ENCODE data around the gene JARID2.

JARID2 gene

DNA sequence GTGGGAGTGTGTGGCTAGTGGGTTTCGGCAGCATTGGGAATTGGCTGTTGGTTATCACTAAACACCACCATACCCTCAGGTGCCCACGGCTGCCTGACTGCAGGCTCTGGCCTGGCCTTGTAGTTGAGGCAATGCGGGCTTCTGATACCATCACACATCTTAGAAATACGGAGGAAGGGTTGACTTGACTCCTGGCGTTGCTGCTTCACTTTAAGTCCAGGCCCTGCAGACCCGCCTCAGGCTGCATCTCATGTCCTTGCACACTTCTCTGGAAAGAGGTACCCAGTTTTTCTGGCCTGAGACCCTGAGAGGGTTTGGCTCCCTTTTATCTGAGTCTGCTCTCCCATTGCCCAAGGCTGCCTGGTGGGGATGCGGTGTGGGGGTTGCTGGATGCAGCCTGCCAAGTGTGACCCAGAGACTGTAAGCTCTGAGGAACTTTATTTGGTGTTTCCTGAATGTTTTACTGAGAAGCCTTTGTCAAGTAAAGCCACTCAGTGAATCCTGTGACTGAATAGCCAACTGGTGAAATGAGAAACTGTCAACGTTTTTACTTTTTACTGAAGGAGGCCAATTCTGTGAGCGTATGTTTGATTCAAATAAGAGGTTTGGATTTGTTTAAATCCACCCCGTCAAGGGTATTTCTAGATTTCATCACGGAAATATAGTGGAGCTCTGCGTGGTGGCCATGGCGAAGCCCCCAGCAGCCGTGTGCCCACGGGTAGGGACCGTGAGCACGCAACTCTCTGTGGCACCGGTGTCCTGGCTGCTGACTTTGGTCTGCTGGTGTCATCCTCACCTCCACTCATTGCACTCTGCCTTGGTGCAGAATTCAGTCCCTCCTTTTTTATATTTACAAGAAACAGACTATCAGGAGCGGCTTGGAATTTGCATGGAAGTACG is 256.8 kb downstream of the JARID2 start:
- no peak for DNase-seq (ENCODE audit: low read depth in 4 of 4, low spot score in 1 of 4)

GRCh38 chr6:15503346-15503680 is 257.4 kb downstream of the JARID2 start:
- no peak for DNase-seq (ENCODE audit: low read depth in 4 of 4, low spot score in 1 of 4)

DNA sequence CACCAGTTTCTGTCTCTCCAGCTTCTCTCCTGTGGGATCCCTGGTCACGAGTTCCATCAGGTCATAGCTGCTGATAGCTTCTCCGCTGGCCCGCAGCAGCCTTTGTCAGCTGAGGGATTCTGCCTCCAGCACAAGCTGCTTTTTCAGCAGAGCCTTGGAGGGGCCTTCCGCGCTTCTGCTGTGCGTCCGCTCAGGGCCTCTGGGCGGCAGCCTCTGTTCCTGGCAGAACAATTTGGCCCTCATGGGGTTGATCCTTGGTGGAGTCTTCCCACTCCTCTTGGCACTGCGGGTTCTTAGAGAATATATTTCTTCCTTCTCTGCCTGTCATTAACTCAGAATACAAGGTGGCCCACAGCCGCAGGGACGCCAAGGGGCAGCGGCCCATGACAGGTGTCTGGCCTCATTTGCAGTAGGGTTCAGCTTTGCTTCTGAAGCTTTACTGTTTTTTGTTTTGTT is 258.2 kb downstream of the JARID2 start:
- DNase-seq (ENCODE audit: low read depth in 4 of 4, low spot score in 1 of 4) = no peak

GRCh38 chr6:15504581-15505350 is 258.9 kb downstream of the JARID2 start:
- DNase-seq (ENCODE audit: low read depth in 4 of 4, low spot score in 1 of 4) = no peak

DNA sequence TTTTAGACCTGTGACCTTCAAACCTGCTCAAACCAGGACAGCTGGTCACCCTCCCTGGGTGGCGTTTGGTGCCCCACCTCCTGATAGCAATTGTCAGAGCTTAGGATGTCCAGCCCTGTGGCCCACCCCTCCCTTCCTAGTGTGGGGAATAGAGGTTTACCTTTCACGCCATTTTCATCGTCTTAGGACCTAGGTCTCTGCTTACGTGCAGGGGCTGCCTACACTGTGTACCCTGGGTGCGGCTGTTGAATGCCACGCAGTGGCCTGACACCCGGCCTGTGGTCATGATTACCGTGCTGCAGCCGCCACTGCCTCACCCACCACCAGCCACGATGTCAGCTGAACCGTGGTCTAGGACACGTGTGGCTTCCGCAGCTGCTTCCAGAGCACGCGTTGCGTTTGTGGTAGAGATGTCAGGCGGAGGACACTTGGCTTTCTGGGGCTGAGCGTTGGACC is 259.6 kb downstream of the JARID2 start:
- no peak for DNase-seq (ENCODE audit: low read depth in 4 of 4, low spot score in 1 of 4)

GRCh38 chr6:15506066-15506465 is 260.2 kb downstream of the JARID2 start:
- DNase-seq (ENCODE audit: low read depth in 4 of 4, low spot score in 1 of 4) = no peak

- DNase-seq (ENCODE audit: low read depth in 4 of 4, low spot score in 1 of 4) = no peak
Measured at GRCh38 chr6:15507221-15507620, 261.4 kb downstream of the JARID2 start.

- no peak for DNase-seq (ENCODE audit: low read depth in 4 of 4, low spot score in 1 of 4)
Measured at GRCh38 chr6:15507746-15508145, 261.9 kb downstream of the JARID2 start.

DNA sequence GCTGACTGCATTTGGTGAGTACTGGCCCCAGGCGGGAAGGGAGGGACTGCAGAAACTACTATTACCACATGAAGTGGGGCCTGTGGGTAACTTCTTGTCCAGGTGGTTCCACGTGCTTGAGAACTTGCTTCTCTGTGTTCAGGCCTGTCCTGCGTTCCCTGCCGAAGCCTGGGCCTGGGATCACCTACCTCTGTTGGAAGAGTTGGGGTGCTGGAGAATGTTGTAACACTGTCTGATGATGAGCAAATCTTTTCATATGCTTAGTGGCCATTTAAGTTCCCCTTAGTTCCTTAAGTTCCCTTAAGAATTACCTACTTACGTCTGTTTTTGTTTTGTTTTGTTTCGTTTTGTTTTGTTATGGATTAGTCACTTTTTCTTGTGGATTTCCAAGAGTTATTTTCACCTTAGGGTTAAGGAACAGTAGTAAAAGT is 262.6 kb downstream of the JARID2 start:
- DNase-seq (ENCODE audit: low read depth in 4 of 4, low spot score in 1 of 4) = no peak

DNA sequence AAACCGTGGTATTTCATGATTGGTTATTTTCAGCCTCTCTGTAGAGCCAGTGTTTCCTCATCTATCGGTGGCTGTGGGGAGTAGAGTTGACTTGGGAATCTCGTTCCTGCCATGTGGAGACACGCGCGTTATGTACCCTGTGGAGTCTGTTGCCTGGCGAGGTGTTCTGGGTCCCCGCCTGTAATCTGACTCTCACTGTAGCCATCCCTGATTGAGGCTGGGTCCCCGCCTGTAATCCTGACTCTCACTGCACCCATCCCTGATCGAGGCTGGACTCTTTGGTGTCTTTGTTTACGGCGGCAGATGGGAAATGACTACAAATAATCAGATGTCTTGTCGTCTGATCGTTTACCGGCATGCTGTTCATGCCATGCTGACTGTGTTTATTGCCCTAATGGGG is 263.1 kb downstream of the JARID2 start:
- DNase-seq (ENCODE audit: low read depth in 4 of 4, low spot score in 1 of 4) = no peak

DNA sequence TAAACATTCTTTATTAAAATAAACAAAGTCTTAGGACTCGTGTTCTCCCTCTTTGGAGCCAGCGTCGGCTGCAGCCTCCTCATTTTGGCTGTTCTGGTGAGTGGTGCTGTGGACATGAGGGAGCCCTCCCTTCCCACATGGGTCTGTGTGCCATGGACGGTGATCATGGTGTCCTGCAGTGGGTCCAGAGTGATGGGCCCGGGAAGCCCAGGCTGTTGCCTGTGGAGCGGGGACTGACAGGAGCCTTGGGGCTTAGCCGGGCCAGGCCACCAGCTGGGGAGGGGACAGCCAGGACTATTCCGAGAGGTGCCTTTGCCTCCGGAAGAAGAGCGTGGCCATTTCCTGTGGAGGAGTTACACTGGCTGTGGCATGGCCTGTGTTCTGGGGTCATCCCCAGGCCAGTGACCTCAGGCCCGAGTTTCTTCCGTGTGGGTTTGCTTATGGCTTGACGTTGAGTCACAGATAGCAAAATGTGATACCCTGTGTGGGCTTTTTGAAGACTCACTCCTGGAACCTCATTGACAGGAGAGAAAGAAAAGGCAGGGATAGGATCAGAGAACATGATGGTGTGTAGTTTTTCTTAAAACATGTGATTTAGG is 263.6 kb downstream of the JARID2 start:
- DNase-seq (ENCODE audit: low read depth in 4 of 4, low spot score in 1 of 4) = no peak

DNA sequence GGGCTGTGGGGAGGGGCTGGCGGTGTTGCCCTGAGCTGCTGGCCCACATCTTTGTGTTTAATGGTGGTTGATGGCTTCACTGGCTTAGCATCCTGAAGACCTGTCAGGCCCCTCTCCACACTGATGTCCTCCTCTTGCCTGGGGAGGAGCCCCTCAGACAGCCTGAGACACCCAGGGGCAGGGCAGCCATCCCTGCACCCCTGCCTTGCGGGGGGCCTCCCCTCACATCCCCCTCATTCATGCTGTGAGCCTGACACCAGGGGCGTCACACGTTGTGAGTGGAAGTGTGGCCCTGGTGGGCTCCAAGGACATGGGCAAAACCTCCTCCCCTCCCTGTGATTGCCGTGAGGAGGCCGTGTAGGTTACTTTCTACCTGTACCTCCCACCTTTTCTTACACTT is 264.3 kb downstream of the JARID2 start:
- no peak for DNase-seq (ENCODE audit: low read depth in 4 of 4, low spot score in 1 of 4)

DNA sequence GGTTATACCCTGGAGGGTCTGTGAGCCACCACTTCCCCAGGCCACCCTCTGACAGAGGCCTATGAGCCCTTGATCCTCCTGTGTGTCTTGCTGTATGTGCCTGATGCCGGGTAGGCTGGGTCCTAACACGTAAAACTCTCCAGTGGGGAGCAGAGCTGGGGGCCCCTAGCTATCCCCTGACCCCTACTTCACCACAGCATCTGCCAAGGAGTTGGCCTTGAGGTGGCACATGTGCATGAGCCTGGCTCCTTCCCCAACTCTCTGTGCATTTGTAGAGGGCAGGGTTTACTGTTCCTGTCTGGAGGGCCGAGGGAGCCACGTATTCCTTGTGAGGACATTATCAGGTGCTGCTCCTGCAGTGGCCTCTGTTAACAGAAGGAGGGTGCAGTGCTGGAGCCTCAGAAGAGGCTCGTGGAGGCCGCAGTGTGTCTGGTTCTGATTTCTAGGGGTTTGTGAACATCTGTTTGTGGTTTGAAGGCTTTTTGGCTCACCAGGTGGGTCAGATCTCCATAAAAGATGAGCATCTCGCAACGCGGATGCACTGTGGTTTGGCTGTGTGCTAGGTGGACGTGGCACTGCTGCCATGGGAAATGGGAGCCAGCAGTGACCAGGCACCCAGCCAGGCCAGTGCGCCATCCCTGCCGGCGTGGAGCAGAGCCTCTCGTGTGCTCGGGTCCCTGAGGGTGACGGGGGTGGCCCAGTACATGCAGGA is 264.8 kb downstream of the JARID2 start:
- no peak for DNase-seq (ENCODE audit: low read depth in 4 of 4, low spot score in 1 of 4)

DNA sequence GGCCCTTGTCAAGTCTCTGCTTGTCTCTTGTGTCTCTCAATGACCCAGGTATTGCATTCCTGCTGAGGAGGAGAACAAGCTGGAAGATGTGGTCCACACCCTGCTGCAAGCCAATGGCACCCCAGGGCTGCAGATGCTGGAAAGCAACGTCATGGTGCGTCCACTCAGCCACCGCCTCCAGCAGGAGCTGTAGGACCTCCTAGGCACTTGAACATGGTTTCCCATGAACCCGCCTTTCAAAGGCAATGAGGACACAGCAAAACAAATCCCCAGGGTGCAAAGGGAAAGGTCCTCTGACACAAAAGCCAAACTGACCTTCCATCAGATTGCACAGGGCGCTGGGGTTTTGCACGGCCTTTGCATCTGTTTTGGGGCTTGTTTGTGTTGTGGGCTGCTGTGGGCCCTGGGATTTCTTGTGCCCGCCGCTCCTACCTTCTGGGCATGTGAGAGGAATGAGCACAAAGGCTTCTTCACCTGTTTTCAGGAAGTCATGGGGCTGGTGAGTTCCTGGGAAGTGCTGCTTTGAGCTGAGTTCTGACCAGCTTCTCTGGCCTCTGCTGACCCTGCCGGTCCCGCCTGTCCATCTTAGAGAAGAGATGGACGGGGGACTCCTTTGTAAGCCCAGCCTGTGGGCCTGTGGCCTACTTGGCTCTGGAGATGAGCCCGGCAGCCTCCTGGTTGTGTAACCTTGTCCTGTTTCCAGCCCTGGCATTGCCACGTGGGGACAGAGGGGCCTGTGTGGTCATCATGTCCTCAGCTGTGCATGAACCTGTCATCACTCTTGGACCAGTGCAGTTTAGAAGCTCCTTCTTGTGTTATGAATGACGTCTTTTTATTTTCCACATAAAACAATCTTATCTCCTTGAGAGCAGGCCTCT is 265.6 kb downstream of the JARID2 start:
- no peak for DNase-seq (ENCODE audit: low read depth in 4 of 4, low spot score in 1 of 4)

DNA sequence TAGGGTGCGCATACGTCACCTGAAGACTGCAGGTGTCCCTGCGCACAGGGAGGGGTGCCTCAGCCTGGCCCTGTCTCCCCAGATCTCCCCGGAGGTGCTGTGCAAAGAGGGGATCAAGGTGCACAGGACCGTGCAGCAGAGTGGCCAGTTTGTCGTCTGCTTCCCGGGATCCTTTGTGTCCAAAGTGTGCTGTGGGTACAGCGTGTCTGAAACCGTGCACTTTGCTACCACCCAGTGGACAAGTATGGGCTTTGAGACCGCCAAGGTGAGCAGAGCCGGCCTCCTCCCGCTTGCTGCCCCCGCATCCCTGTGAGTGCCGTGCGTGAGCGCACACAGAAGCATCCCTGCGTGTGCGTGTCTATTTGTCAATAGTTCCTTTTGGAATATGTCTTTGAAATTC is 266.3 kb downstream of the JARID2 start:
- no peak for DNase-seq (ENCODE audit: low read depth in 4 of 4, low spot score in 1 of 4)

- no peak for DNase-seq (ENCODE audit: low read depth in 4 of 4, low spot score in 1 of 4)
Measured at GRCh38 chr6:15512721-15513120, 266.9 kb downstream of the JARID2 start.

- no peak for DNase-seq (ENCODE audit: low read depth in 4 of 4, low spot score in 1 of 4)
Measured at GRCh38 chr6:15513131-15513771, 267.4 kb downstream of the JARID2 start.

DNA sequence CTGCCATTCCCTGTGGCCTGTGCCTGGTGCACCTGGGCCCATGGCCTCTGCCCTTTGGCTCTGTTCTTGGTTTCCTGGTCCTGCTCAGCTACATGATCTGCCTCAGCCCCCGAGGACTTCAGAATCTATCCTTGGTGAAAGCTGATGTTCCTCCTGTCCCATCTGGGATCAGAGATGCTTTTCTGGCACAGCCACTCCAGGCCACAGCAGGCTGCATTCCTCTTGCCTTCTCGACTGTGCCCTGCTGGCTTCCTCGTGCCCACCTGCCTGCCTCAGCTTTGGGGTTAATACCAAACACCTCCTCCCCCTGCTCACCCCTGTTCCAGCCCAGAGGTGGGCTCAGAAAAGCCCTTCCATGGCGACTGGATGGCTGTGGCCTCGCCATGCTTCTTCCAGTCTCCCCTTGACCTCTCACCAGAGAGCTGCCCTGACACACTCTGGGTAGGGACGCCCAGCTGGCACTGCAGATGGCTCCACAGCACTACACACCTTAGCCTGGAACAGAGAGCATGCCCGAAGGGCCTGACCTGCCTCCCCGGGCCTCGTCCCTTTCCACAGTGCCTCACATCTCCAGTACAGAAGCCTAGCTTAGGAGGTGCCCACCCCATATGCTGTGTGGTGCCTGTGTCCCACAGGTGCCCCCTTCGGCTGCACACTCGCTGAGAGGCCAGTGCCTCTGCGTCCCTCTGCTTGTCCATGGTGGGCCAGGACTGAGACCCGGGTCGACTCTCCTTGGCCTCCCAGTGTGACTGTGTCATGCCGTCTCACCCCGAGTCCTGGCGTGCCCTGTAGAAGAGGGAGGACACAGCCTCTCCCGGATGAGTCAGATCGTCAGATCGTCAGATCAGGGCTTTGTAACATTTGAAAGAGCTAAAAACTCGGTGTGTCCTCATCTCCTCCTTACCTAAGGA is 268.2 kb downstream of the JARID2 start:
- DNase-seq (ENCODE audit: low read depth in 4 of 4, low spot score in 1 of 4) = no peak

DNA sequence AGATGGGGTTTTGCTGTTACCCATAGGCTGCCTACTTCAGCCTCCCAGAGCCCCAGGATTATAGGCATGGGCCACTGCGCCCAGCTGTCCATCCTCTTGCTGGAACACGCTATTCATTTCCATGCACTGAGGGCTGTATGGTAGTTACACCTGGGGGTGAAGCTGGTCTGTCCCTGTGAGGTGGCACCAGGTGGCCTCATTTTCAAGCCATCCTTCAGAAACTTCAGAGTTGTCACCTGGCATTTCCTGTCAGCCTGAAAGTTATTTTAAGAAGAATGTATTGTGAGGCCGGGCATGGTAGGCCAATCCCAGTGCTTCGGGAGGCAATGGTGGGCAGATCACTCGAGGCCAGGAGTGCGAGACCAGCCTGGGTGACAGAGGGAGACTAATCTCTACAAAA is 269.4 kb downstream of the JARID2 start:
- no peak for DNase-seq (ENCODE audit: low read depth in 4 of 4, low spot score in 1 of 4)
